Measurements from ENCODE around the gene ECE2. TPM values are rescaled to one million over a fixed set of nuclear protein-coding genes. Genes with fewer than 3 reads are reported as not detected.

Gene ECE2
- total RNA-seq, 1 donor from 2014 or later: not detected

Small RNAs within 50 kb of the gene (microRNA-seq; reads per million reads assigned to microRNA genes)
- 7.7 reads per million, percentile 11 among the genes with 10 or more reads in this experiment for gene MIR1224

Other genes starting within 250 kb of the ECE2 start
- not detected in 2 replicates for gene HTR3D, start 244.3 kb upstream of the ECE2 start, total RNA-seq
- gene HTR3C, start 223.0 kb upstream of the ECE2 start, total RNA-seq: not detected in 2 replicates
- gene HTR3E, start 179.0 kb upstream of the ECE2 start, total RNA-seq: not detected in 2 replicates
- gene EIF2B5, start 140.7 kb upstream of the ECE2 start, total RNA-seq: 54.8 and 57.7 TPM in 2 replicates
- 90.9 and 93.8 TPM in 2 replicates for gene DVL3, start 120.6 kb upstream of the ECE2 start, total RNA-seq
- gene AP2M1, start 101.2 kb upstream of the ECE2 start, total RNA-seq: 271 and 289 TPM in 2 replicates
- gene ABCF3, start 89.8 kb upstream of the ECE2 start, total RNA-seq: 63.9 and 67.3 TPM in 2 replicates
- 0.36 and 0.56 TPM in 2 replicates for gene VWA5B2, start 46.4 kb upstream of the ECE2 start, total RNA-seq
- 32.0 and 35.5 TPM in 2 replicates for gene ALG3, start 27.1 kb upstream of the ECE2 start, total RNA-seq
- 3.4 and 3.9 TPM in 2 replicates for gene EEF1AKMT4, start 26.4 kb upstream of the ECE2 start, total RNA-seq
- gene CAMK2N2, start 14.5 kb upstream of the ECE2 start, total RNA-seq: 4.7 and 5.6 TPM in 2 replicates
- gene PSMD2, start 23.2 kb downstream of the ECE2 start, total RNA-seq: 359 and 378 TPM in 2 replicates
- gene EIF4G1, start 38.6 kb downstream of the ECE2 start, total RNA-seq: 520 and 529 TPM in 2 replicates
- gene FAM131A, start 61.6 kb downstream of the ECE2 start, total RNA-seq: 17.4 and 19.7 TPM in 2 replicates
- 23.6 and 27.8 TPM in 2 replicates for gene CLCN2, start 85.6 kb downstream of the ECE2 start, total RNA-seq
- gene POLR2H, start 85.7 kb downstream of the ECE2 start, total RNA-seq: 94.5 and 98.9 TPM in 2 replicates
- gene THPO, start 102.2 kb downstream of the ECE2 start, total RNA-seq: 0.55 and 0.98 TPM in 2 replicates
- 3.2 and 4.0 TPM in 2 replicates for gene CHRD, start 104.0 kb downstream of the ECE2 start, total RNA-seq